Testis (tissue), 2 donors: ENCODE data around the gene GH2.
"Not testable (repeated sequence)": the region's sequence is repeated elsewhere in the genome, so short reads cannot be mapped to it uniquely, and the experiment has no call there.

ENCODE experiments used
- POLR2A ChIP-seq: fragments of 450-650 bp; IDR thresholded peaks from one replicate; pipeline ENCODE4 v1.6.1; 2017; ENCODE audit warnings: antibody characterized with exemption, mild to moderate bottlenecking, moderate library complexity
- TF ChIP-seq, protein P1 (sequence below), 3 experiments: fragments of 450-650 bp in 2 of 3; fragments of 200-600 bp in 1 of 3; sonication (generic) in 1 of 3; IDR thresholded peaks; one replicate each; pipeline ENCODE4 v1.5.1; 2016 to 2019; ENCODE audit warnings: antibody characterized with exemption in 3 of 3, mild to moderate bottlenecking in 2 of 3, moderate library complexity in 1 of 3

DNA sequence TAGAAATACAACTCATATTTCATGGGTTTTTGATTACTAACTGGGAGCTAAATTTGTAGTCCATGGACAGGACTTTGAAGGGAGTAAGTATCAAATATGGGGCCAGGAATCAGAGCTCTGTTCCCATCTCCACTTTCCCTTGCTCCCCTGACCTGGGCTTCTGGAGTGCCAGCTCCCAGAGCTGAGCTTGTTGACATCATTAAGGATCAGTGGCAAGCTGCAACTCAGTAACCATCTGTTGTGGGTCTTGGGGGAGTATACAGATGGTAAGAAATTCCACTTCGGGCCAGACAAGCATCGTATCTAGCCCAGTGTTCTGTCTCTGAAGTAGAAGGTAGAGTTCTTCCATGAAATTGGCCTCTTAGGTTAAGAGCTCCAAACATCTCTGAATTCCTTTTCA, 20.2 kb upstream of the GH2 start:
- TF ChIP-seq, protein P1, sequence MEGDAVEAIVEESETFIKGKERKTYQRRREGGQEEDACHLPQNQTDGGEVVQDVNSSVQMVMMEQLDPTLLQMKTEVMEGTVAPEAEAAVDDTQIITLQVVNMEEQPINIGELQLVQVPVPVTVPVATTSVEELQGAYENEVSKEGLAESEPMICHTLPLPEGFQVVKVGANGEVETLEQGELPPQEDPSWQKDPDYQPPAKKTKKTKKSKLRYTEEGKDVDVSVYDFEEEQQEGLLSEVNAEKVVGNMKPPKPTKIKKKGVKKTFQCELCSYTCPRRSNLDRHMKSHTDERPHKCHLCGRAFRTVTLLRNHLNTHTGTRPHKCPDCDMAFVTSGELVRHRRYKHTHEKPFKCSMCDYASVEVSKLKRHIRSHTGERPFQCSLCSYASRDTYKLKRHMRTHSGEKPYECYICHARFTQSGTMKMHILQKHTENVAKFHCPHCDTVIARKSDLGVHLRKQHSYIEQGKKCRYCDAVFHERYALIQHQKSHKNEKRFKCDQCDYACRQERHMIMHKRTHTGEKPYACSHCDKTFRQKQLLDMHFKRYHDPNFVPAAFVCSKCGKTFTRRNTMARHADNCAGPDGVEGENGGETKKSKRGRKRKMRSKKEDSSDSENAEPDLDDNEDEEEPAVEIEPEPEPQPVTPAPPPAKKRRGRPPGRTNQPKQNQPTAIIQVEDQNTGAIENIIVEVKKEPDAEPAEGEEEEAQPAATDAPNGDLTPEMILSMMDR (IDR thresholded peaks at IDR 0.05), result not testable (repeated sequence)
- TF ChIP-seq POLR2A, result not testable (repeated sequence)
